WTC11 (cell line): ENCODE results near the gene FSD1L.

Experiments
- CTCF ChIP-seq: fragments of 200-600 bp; IDR thresholded peaks from 2 replicates; pipeline ENCODE4 v1.8.0; 2022; ENCODE audit warnings: antibody characterized with exemption
- JAZF1 ChIP-seq: fragments of 250-450 bp; sonication (Bioruptor Pico); IDR thresholded peaks from 2 replicates; pipeline ENCODE4 v1.9.0; 2021; ENCODE audit warnings: moderate library complexity, mild to moderate bottlenecking, inconsistent platforms
- KAT7 ChIP-seq: sonication (generic); formaldehyde crosslinking; IDR thresholded peaks from 2 replicates; pipeline ENCODE4 v1.8.1; 2023; ENCODE audit warnings: missing genetic modification reagents, mild to moderate bottlenecking, borderline replicate concordance
- NFE2L1 ChIP-seq: sonication (generic); formaldehyde crosslinking; IDR thresholded peaks from 2 replicates; pipeline ENCODE4 v1.8.1; 2023; ENCODE audit warnings: missing genetic modification reagents
- USF2 ChIP-seq: sonication (generic); formaldehyde crosslinking; IDR thresholded peaks from 2 replicates; pipeline ENCODE4 v1.8.1; 2023; ENCODE audit warnings: mild to moderate bottlenecking, missing genetic modification reagents, moderate library complexity
- TF ChIP-seq, protein P1 (sequence below): sonication (generic); formaldehyde crosslinking; IDR thresholded peaks from 2 replicates; pipeline ENCODE4 v1.8.1; 2022; ENCODE audit warnings: mild to moderate bottlenecking, moderate library complexity, missing genetic modification reagents
- TF ChIP-seq, protein P2 (sequence below): sonication (generic); formaldehyde crosslinking; IDR thresholded peaks from 2 replicates; pipeline ENCODE4 v1.8.1; 2023; ENCODE audit warnings: mild to moderate bottlenecking, missing genetic modification reagents

DNA sequence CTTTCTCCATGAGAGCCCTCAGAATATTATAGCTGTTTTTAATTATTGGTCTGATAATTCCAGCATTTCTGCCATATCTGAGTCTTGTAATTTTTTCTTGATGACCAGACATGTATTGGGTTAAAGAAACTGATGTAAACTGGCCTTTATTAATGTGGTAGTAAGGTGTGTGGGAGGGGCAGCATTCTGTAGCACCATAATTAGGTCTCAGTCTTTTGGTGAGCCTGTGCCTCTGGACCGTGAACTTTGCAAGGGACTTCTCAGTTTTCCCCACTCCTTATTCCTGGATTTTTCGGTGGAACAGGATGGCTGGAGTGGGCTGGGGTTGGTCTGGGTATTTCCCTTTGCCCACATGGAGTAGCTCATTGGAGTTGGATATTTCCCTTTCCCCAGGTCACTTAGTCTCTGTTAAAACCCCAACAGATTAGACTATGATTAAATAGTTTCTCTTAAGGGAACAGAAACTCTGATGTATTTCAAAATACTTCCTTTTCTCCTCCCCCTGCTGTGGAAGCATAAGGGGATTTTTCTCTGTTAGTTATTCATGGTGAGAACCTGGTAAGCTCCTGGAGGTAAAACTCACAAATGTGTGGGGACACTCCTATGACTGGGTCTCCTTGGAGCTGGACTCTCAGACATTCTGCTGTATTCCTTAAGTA lies 52.4 kb downstream of the FSD1L start:
- TF ChIP-seq CTCF (no peak), KAT7 (CRISPR knock-in tag) (no peak), USF2 (no peak), NFE2L1 (CRISPR knock-in tag) (no peak), JAZF1 (no peak)
- TF ChIP-seq, protein P1, sequence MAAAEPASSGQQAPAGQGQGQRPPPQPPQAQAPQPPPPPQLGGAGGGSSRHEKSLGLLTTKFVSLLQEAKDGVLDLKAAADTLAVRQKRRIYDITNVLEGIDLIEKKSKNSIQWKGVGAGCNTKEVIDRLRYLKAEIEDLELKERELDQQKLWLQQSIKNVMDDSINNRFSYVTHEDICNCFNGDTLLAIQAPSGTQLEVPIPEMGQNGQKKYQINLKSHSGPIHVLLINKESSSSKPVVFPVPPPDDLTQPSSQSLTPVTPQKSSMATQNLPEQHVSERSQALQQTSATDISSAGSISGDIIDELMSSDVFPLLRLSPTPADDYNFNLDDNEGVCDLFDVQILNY: no peak
- TF ChIP-seq, protein P2, sequence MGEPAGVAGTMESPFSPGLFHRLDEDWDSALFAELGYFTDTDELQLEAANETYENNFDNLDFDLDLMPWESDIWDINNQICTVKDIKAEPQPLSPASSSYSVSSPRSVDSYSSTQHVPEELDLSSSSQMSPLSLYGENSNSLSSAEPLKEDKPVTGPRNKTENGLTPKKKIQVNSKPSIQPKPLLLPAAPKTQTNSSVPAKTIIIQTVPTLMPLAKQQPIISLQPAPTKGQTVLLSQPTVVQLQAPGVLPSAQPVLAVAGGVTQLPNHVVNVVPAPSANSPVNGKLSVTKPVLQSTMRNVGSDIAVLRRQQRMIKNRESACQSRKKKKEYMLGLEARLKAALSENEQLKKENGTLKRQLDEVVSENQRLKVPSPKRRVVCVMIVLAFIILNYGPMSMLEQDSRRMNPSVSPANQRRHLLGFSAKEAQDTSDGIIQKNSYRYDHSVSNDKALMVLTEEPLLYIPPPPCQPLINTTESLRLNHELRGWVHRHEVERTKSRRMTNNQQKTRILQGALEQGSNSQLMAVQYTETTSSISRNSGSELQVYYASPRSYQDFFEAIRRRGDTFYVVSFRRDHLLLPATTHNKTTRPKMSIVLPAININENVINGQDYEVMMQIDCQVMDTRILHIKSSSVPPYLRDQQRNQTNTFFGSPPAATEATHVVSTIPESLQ: no peak
